SK-N-SH (cell line): ENCODE results near the gene SRGAP3. TPM values are rescaled to one million over a fixed set of nuclear protein-coding genes. Genes with fewer than 3 reads are reported as not detected.
"Not testable (repeated sequence)": the region's sequence is repeated elsewhere in the genome, so short reads cannot be mapped to it uniquely, and the experiment has no call there.

Experiments used
- CTCF ChIA-PET: fragments of 300-600, 350-600 bp; formaldehyde crosslinking; extraction: SDS; loops from one replicate; lab custom pipeline; 2021; lab: Yijun Ruan, JAX
- POLR2A ChIA-PET: fragments of 350-600 bp; sonication (Branson Sonifier 250); formaldehyde crosslinking; extraction: SDS; loops from one replicate; lab custom pipeline; 2020; ENCODE audit warnings: antibody characterized with exemption, inconsistent platforms; lab: Yijun Ruan, JAX
- DNase-seq: peaks from one replicate; pipeline ENCODE4 v3.0.0; 2012
- H2AFZ ChIP-seq: fragments of 200-600 bp; sonication (generic); 2 replicates; pipeline ENCODE4 v1.8.1; 2016; ENCODE audit warnings: antibody characterized with exemption, mild to moderate bottlenecking, low read depth
- H3F3A ChIP-seq: fragments of 200-600 bp; sonication (generic); replicated peaks from 2 replicates; pipeline ENCODE3; 2016; ENCODE audit warnings: antibody characterized with exemption, mild to moderate bottlenecking; ENCODE audit not compliant: insufficient read depth
- H3K27ac ChIP-seq, 2 experiments: fragments of 200-500 bp in 1 of 2; fragments of 200-600 bp in 1 of 2; sonication (Bioruptor generic) in 1 of 2; sonication (generic), shearing (Covaris generic) in 1 of 2; 2 replicates each; pipeline versions ENCODE4 v1.5.1 to v1.6.1; 2014 to 2016; ENCODE audit warnings: low read depth in 2 of 2, inconsistent platforms in 1 of 2, low read length in 1 of 2, mild to moderate bottlenecking in 1 of 2, mixed read lengths in 1 of 2
- H3K27me3 ChIP-seq: fragments of 200-600 bp; sonication (generic), shearing (Covaris generic); 2 replicates; pipeline ENCODE4 v1.6.1; 2016; ENCODE audit warnings: mixed run types; ENCODE audit not compliant: insufficient read depth
- H3K36me3 ChIP-seq, 2 experiments: fragments of 200-500 bp in 1 of 2; fragments of 200-600 bp in 1 of 2; sonication (Bioruptor generic) in 1 of 2; sonication (generic) in 1 of 2; replicated peaks in 1 of 2; 2 replicates each; pipeline versions ENCODE3 to v1.5.1; 2014 to 2016; ENCODE audit warnings: low read length in 1 of 2, mild to moderate bottlenecking in 1 of 2; ENCODE audit not compliant: insufficient read depth in 2 of 2, control insufficient read depth in 1 of 2
- H3K4me1 ChIP-seq, 2 experiments: fragments of 200-500 bp in 1 of 2; fragments of 200-600 bp in 1 of 2; sonication (Bioruptor generic) in 1 of 2; sonication (generic), shearing (Covaris generic) in 1 of 2; 2 replicates each; pipeline versions ENCODE4 v1.5.1 to v1.6.1; 2014 to 2016; ENCODE audit warnings: low read depth in 1 of 2, low read length in 1 of 2, mixed run types in 1 of 2; ENCODE audit not compliant: insufficient read depth in 2 of 2, control insufficient read depth in 1 of 2
- H3K4me2 ChIP-seq: fragments of 200-600 bp; sonication (generic), shearing (Covaris generic); 2 replicates; pipeline ENCODE4 v1.6.1; 2017; ENCODE audit warnings: mixed run types
- H3K4me3 ChIP-seq, 2 experiments: fragments of 200-500 bp in 1 of 2; fragments of 200-600 bp in 1 of 2; sonication (Bioruptor generic) in 1 of 2; sonication (generic), shearing (Covaris generic) in 1 of 2; 2 replicates each; pipeline versions ENCODE4 v1.5.1 to v1.8.1; 2014 to 2016; ENCODE audit warnings: low read depth in 2 of 2, inconsistent platforms in 1 of 2, low read length in 1 of 2, mild to moderate bottlenecking in 1 of 2, mixed read lengths in 1 of 2, moderate library complexity in 1 of 2
- H3K79me2 ChIP-seq: fragments of 200-600 bp; sonication (generic); 2 replicates; pipeline ENCODE4 v1.8.1; 2017; ENCODE audit warnings: mild to moderate bottlenecking; ENCODE audit not compliant: insufficient read depth
- H3K9ac ChIP-seq: fragments of 200-600 bp; sonication (generic); 2 replicates; pipeline ENCODE4 v1.6.1; 2017; ENCODE audit warnings: mixed run types
- H3K9me2 ChIP-seq: fragments of 200-600 bp; sonication (generic); 2 replicates; pipeline ENCODE4 v1.6.1; 2017; ENCODE audit warnings: mixed run types
- H3K9me3 ChIP-seq: fragments of 200-600 bp; sonication (generic); 2 replicates; pipeline ENCODE4 v1.6.1; 2017; ENCODE audit warnings: mixed run types, mild to moderate bottlenecking, moderate library complexity
- H4K20me1 ChIP-seq: fragments of 200-600 bp; sonication (generic); 2 replicates; pipeline ENCODE4 v1.6.1; 2017; ENCODE audit warnings: mild to moderate bottlenecking, mixed run types; ENCODE audit not compliant: insufficient read depth
- GABPA ChIP-seq: IDR thresholded peaks from 2 replicates; pipeline ENCODE4 v1.4.0; 2012; ENCODE audit warnings: low read depth, mild to moderate bottlenecking
- GATA2 ChIP-seq: sonication (generic); formaldehyde crosslinking; IDR thresholded peaks from 2 replicates; pipeline ENCODE4 v1.5.0; 2020; ENCODE audit warnings: mild to moderate bottlenecking, missing genetic modification reagents
- MEF2A ChIP-seq: IDR thresholded peaks from 2 replicates; pipeline ENCODE4 v1.4.0; 2012; ENCODE audit warnings: low read depth, borderline replicate concordance
- RAD21 ChIP-seq: IDR thresholded peaks from 2 replicates; pipeline ENCODE4 v1.6.1; 2012; ENCODE audit warnings: mild to moderate bottlenecking, low read length
- RXRA ChIP-seq: IDR thresholded peaks from 2 replicates; pipeline ENCODE4 v1.4.0; 2012; ENCODE audit warnings: low read depth, mild to moderate bottlenecking, borderline replicate concordance
- SMC3 ChIP-seq: IDR thresholded peaks from 2 replicates; pipeline ENCODE4 v1.6.1; 2012; ENCODE audit warnings: low read depth, low read length, improper control_type of control experiment
- TAF1 ChIP-seq: IDR thresholded peaks from 2 replicates; pipeline ENCODE4 v1.6.1; 2012; ENCODE audit warnings: low read depth, mild to moderate bottlenecking, low read length, moderate library complexity, borderline replicate concordance
- YY1 ChIP-seq: IDR thresholded peaks from 2 replicates; pipeline ENCODE4 v1.4.0; 2012; ENCODE audit warnings: low read depth, mild to moderate bottlenecking
- WGBS: methylation state at CpG from one replicate; pipeline ENCODE4 v1.1.6; 2017; ENCODE audit warnings: low lambda C conversion rate; 5-methylcytosine and 5-hydroxymethylcytosine counted together
- polyA plus RNA-seq, 3 experiments: library from polyadenylated mRNA; depleted of rRNA; stranded (reverse); fragments of >200 nt; gene quantifications; 2 replicates each; pipeline ENCODE4 v1.2.3, GENCODE V29; 2012
- TF ChIP-seq, protein P1 (sequence below): fragments of 200-600 bp; sonication (generic); IDR thresholded peaks from 2 replicates; pipeline ENCODE4 v1.6.1; 2017; ENCODE audit warnings: antibody characterized with exemption, mild to moderate bottlenecking, moderate library complexity
- TF ChIP-seq, protein P2 (sequence below): IDR thresholded peaks from 2 replicates; pipeline ENCODE4; 2012

SRGAP3 gene
- polyA plus RNA-seq, 1 of the 3 experiments (the other 2 are of a cell fraction) = 2.8 TPM

- Histone ChIP-seq H3K79me2 (no peaks in the 10 kb centered on the region), H4K20me1 (no peaks in the 10 kb centered on the region), H3K27ac (no peak overlapping the region), H3K9me3 (no peaks in the 10 kb centered on the region), H3K4me2 (no peak overlapping the region), H3K9me2 (no peaks in the 10 kb centered on the region), H3K27me3 (no peaks in the 10 kb centered on the region), H3F3A (no peaks in the 10 kb centered on the region), H3K4me1 (peaks cover 0 to 5% of the 10 kb centered on the region in 2 experiments; a peak in 1 of 4 replicates), H3K9ac (no peak overlapping the region), H3K36me3 (no peaks in the 10 kb centered on the region), H3K4me3 (no peak overlapping the region), H2AFZ (no peak overlapping the region)
- ChIA-PET CTCF (interaction anchor here (1.0 kb wide), 2 partner anchors 20 to 215 kb away, joined by 3 to 4 read pairs; no protein-coding TSS in a partner anchor), POLR2A (no interaction called here)
- TF ChIP-seq, protein P1, sequence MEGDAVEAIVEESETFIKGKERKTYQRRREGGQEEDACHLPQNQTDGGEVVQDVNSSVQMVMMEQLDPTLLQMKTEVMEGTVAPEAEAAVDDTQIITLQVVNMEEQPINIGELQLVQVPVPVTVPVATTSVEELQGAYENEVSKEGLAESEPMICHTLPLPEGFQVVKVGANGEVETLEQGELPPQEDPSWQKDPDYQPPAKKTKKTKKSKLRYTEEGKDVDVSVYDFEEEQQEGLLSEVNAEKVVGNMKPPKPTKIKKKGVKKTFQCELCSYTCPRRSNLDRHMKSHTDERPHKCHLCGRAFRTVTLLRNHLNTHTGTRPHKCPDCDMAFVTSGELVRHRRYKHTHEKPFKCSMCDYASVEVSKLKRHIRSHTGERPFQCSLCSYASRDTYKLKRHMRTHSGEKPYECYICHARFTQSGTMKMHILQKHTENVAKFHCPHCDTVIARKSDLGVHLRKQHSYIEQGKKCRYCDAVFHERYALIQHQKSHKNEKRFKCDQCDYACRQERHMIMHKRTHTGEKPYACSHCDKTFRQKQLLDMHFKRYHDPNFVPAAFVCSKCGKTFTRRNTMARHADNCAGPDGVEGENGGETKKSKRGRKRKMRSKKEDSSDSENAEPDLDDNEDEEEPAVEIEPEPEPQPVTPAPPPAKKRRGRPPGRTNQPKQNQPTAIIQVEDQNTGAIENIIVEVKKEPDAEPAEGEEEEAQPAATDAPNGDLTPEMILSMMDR = no peak
- no peak for TF ChIP-seq RXRA
- no peak for TF ChIP-seq SMC3
- no peak for TF ChIP-seq GABPA
- TF ChIP-seq GATA2 = no peak
- TF ChIP-seq TAF1 = no peak
- no peak for TF ChIP-seq RAD21
- TF ChIP-seq, protein P2, sequence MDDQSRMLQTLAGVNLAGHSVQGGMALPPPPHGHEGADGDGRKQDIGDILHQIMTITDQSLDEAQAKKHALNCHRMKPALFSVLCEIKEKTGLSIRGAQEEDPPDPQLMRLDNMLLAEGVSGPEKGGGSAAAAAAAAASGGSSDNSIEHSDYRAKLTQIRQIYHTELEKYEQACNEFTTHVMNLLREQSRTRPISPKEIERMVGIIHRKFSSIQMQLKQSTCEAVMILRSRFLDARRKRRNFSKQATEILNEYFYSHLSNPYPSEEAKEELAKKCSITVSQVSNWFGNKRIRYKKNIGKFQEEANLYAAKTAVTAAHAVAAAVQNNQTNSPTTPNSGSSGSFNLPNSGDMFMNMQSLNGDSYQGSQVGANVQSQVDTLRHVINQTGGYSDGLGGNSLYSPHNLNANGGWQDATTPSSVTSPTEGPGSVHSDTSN = no peak
- no peak for TF ChIP-seq YY1
- TF ChIP-seq MEF2A = no peak
- no peak for DNase-seq
- 65% methylated on average over 8 of the region's 8 CpGs for WGBS
Measured at GRCh38 chr3:9087831-9088413, 161.5 kb downstream of the SRGAP3 start.

GRCh38 chr3:9085428-9085827, 164.0 kb downstream of the SRGAP3 start:
- H3K36me3 ChIP-seq, H3F3A ChIP-seq, H2AFZ ChIP-seq, H4K20me1 ChIP-seq, POLR2A ChIA-PET, H3K4me1 ChIP-seq, H3K4me3 ChIP-seq, H3K79me2 ChIP-seq, DNase-seq, H3K9me3 ChIP-seq, H3K9ac ChIP-seq, H3K27me3 ChIP-seq, H3K9me2 ChIP-seq, H3K27ac ChIP-seq, H3K4me2 ChIP-seq: not testable (repeated sequence)
- CTCF ChIA-PET = interaction anchor here (0.6 to 1.2 kb wide), 4 partner anchors 14 to 217 kb away, joined by 3 to 5 read pairs (median 3); no protein-coding TSS in a partner anchor
- 4% methylated on average over 2 of the region's 2 CpGs for WGBS
